HG02885 (cell line): ENCODE measurements around the gene FGD6.

Source experiments
- ATAC-seq: cut with Tn5 transposase; IDR thresholded peaks from one replicate; pipeline ENCODE4 v1.9.1; 2021; ENCODE audit warnings: mild to moderate bottlenecking; ENCODE audit not compliant: unreplicated experiment, poor library complexity

FGD6 gene

DNA sequence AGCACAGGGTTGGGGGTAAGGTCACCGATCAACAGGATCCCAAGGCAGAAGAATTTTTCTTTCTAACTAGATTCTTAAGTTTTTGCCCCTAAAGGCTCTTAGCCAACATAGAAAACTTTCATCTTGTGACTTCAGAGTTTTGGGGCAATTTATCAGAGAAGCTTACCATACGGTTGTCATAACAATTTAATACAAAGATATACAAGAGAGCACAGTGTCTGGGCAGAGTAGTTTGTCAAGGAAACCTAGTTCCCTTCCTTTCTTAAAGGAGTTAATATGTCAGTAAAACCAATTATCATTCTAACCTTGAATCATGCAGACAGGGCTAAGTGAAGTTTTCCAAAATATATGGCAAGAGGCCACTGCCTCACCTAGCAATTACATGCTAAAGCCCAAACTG lies 162.2 kb downstream of the FGD6 start:
- ATAC-seq: no peak

DNA sequence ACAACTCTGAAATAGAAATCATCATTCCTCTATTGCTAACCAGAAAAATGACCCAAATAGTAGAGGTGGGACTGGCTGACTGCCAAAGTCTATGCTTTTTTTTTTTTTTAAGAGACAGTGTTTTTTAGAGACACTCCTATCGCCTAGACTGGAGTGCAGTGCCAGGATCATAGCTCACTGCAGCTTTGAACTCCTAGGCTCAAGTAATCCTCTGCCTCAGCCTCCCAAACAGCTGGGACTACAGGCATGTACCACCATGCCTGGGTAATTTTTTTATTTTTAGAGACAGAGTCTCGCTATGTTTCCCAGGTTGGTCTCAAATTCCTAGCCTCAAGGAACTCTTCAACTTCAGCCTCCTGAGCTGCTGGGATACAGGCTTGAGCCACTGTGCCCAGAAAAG lies 163.1 kb downstream of the FGD6 start:
- ATAC-seq: no peak

DNA sequence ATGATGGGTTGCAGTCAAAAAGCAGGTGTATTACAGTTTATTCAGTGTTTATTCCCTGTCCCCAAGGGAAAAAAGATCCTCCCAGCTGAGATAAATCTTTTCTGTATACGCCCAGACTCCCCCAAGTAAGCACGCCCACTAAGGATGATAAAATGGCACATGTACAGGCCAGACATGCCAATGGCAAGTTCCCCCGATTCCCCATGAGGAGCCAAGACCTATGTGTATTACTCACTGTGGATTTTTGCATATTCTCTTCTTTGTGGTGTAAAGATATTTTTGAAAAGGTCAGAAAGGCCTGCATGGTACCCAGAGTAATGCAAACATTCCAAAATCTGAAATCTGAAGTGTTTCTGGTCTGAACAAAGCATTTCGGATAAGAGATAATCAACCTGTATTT lies 166.0 kb downstream of the FGD6 start:
- no peak for ATAC-seq

DNA sequence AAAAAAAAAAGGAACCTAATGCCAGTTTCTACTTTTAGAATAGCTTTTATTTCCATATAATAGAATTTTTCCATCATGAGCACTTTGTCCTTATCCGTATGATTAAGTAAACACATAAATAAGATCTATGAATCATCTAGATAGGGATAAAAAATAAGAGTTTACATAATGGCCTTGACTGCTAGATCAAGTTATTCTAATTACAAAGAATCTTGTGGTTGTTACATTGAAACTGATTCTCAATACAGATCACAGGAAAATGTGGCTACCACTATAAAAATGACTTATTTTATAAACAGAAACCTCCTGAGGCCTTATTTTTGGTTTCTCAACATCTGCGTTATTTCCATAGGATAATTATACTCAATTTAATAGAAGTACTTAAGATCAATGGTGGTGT lies 179.4 kb downstream of the FGD6 start:
- no peak for ATAC-seq

DNA sequence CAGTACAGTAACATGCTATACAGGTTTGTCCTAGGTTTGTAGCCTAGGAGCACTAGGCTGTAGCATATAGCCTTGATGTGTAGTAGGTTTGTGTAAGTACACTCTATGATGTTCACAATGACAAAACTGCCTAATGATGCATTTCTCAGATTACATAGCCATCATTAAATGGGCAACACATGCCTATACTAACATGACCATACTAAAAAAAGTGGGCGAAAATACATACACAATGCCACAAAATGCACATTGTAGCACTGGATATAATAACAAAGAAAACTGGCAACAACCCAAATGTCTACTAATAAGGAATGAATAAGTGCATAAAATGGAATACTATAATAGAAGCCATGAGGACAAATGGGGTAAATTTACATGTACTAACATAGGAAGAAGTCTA lies 182.5 kb downstream of the FGD6 start:
- no peak for ATAC-seq
